Measurements from ENCODE around the gene NUDT1.

DNA sequence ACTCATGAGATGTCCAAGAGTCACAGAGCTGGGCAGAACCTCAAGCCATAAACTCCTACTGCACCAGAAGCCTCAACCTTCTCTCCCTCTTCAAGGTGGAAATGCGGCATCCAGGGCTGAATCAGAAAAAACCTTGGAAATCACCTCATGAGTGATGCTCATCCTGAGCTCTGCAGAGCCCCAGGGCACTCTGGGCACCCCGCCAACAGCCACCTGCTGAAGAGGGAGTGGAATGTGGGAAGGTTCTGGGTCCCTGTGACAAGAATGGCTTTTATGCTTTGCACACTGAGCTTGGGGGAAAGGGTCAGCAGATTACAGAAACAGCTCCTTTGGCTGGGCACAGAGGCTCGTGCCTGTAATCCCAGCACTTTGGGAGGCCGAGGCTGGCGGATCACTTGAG lies 18.8 kb downstream of the NUDT1 start:
- no peak for TF ChIP-seq ZNF302 (tag by site-specific recombination; IDR thresholded peaks at IDR 0.05; ENCODE audit: low read depth)
- no peak for TF ChIP-seq ZNF560 (tag by site-specific recombination; IDR thresholded peaks at IDR 0.05; ENCODE audit: borderline replicate concordance)
- TF ChIP-seq, protein P1, sequence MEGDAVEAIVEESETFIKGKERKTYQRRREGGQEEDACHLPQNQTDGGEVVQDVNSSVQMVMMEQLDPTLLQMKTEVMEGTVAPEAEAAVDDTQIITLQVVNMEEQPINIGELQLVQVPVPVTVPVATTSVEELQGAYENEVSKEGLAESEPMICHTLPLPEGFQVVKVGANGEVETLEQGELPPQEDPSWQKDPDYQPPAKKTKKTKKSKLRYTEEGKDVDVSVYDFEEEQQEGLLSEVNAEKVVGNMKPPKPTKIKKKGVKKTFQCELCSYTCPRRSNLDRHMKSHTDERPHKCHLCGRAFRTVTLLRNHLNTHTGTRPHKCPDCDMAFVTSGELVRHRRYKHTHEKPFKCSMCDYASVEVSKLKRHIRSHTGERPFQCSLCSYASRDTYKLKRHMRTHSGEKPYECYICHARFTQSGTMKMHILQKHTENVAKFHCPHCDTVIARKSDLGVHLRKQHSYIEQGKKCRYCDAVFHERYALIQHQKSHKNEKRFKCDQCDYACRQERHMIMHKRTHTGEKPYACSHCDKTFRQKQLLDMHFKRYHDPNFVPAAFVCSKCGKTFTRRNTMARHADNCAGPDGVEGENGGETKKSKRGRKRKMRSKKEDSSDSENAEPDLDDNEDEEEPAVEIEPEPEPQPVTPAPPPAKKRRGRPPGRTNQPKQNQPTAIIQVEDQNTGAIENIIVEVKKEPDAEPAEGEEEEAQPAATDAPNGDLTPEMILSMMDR (tag by site-specific recombination; IDR thresholded peaks at IDR 0.05): no peak
- TF ChIP-seq ELK4 (IDR thresholded peaks at IDR 0.05; ENCODE audit: borderline replicate concordance, low read depth, low read length): no peak
- no peak for TF ChIP-seq REPIN1 (tag by site-specific recombination; IDR thresholded peaks at IDR 0.05; ENCODE audit: low read depth)
- no peak for TF ChIP-seq KLF10 (tag by site-specific recombination; IDR thresholded peaks at IDR 0.05)
- TF ChIP-seq ZBTB17 (tag by site-specific recombination; IDR thresholded peaks at IDR 0.05): 0 out of 2 replicates have a peak, but pooled peaks have one; percentile 13
- TF ChIP-seq, protein P2, sequence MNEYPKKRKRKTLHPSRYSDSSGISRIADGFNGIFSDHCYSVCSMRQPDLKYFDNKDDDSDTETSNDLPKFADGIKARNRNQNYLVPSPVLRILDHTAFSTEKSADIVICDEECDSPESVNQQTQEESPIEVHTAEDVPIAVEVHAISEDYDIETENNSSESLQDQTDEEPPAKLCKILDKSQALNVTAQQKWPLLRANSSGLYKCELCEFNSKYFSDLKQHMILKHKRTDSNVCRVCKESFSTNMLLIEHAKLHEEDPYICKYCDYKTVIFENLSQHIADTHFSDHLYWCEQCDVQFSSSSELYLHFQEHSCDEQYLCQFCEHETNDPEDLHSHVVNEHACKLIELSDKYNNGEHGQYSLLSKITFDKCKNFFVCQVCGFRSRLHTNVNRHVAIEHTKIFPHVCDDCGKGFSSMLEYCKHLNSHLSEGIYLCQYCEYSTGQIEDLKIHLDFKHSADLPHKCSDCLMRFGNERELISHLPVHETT (tag by site-specific recombination; IDR thresholded peaks at IDR 0.05): no peak
- TF ChIP-seq ZNF266 (tag by site-specific recombination; IDR thresholded peaks at IDR 0.05; ENCODE audit: low read depth): no peak
- TF ChIP-seq SP2 (tag by site-specific recombination; IDR thresholded peaks at IDR 0.05): no peak

Data from HEK293 (cell line).